Keratinocyte (primary cell): ENCODE results near the gene REEP3.

ENCODE experiments used
- EZH2 ChIP-seq: IDR thresholded peaks from one replicate; pipeline ENCODE4 v1.6.1; 2012; ENCODE audit warnings: inconsistent platforms, mild to moderate bottlenecking, low read length, moderate library complexity
- TF ChIP-seq, protein P1 (sequence below), 3 experiments: IDR thresholded peaks in 1 of 3; conservative IDR thresholded peaks in 1 of 3; optimal IDR thresholded peaks in 1 of 3; 2 replicates in 2 of 3; 3 replicates in 1 of 3; pipeline versions ENCODE3 to v1.5.1; 2011; ENCODE audit warnings: low read length in 3 of 3, mild to moderate bottlenecking in 3 of 3, moderate library complexity in 2 of 3, control low read depth in 1 of 3, inconsistent platforms in 1 of 3; ENCODE audit not compliant: insufficient read depth in 2 of 3; ENCODE audit errors: extremely low read depth in 1 of 3

DNA sequence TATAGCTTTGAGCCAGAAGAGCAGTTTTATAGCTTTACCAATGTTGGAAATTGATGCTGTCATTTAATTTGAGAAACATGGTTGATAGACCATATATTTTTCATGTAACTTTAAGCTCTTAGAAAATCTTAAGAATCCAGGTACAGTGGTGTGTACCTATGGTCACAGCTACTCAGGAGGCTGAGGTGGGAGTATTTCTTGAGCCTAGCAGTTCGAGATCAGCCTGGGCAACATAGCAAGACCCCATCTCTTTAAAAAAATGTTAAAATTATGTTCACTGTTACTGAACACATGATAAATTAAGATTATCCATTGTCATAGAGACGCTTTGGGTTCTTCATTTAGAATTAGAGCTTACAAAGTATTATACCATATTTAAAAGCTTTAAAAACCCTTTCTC is 18.2 kb downstream of the REEP3 start:
- TF ChIP-seq, protein P1, sequence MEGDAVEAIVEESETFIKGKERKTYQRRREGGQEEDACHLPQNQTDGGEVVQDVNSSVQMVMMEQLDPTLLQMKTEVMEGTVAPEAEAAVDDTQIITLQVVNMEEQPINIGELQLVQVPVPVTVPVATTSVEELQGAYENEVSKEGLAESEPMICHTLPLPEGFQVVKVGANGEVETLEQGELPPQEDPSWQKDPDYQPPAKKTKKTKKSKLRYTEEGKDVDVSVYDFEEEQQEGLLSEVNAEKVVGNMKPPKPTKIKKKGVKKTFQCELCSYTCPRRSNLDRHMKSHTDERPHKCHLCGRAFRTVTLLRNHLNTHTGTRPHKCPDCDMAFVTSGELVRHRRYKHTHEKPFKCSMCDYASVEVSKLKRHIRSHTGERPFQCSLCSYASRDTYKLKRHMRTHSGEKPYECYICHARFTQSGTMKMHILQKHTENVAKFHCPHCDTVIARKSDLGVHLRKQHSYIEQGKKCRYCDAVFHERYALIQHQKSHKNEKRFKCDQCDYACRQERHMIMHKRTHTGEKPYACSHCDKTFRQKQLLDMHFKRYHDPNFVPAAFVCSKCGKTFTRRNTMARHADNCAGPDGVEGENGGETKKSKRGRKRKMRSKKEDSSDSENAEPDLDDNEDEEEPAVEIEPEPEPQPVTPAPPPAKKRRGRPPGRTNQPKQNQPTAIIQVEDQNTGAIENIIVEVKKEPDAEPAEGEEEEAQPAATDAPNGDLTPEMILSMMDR (optimal IDR thresholded peaks at IDR 0.05 in 1 of 3, IDR thresholded peaks at IDR 0.05 in 1 of 3, conservative IDR thresholded peaks at IDR 0.05 in 1 of 3; ENCODE audit: extremely low read depth in 1 of 3, insufficient read depth in 2 of 3, low read length in 3 of 3), result no peak
- TF ChIP-seq EZH2, result no peak
